Mesodermal cell (in vitro differentiated cells): ENCODE results near the gene SNX30.

Experiments
- H3K27ac ChIP-seq: 2 replicates; pipeline ENCODE4 v1.7.0; 2013; ENCODE audit warnings: mild to moderate bottlenecking, low read depth, low read length, moderate library complexity; ENCODE audit not compliant: severe bottlenecking
- H3K36me3 ChIP-seq: 2 replicates; pipeline ENCODE4 v1.7.1; 2013; ENCODE audit warnings: mild to moderate bottlenecking, low read length, moderate library complexity; ENCODE audit not compliant: control insufficient read depth, insufficient read depth
- H3K4me1 ChIP-seq: one replicate; pipeline ENCODE4 v1.7.1; 2013; ENCODE audit warnings: mild to moderate bottlenecking, low read length; ENCODE audit not compliant: insufficient read depth, control insufficient read depth, poor library complexity, severe bottlenecking
- H3K4me3 ChIP-seq: 2 replicates; pipeline ENCODE4 v1.7.0; 2013; ENCODE audit warnings: low read length, control low read depth, mild to moderate bottlenecking; ENCODE audit not compliant: insufficient read depth, poor library complexity, severe bottlenecking; ENCODE audit errors: extremely low read depth
- H3K9me3 ChIP-seq: 2 replicates; pipeline ENCODE4 v1.7.1; 2013; ENCODE audit warnings: mild to moderate bottlenecking, low read length, moderate library complexity; ENCODE audit not compliant: control insufficient read depth
- WGBS, 2 experiments: methylation state at CpG; one replicate each; pipeline ENCODE4 v1.1.5; 2013; ENCODE audit warnings: missing lambda C conversion rate in 2 of 2; ENCODE audit not compliant: insufficient coverage in 2 of 2; 5-methylcytosine and 5-hydroxymethylcytosine counted together

Gene SNX30

DNA sequence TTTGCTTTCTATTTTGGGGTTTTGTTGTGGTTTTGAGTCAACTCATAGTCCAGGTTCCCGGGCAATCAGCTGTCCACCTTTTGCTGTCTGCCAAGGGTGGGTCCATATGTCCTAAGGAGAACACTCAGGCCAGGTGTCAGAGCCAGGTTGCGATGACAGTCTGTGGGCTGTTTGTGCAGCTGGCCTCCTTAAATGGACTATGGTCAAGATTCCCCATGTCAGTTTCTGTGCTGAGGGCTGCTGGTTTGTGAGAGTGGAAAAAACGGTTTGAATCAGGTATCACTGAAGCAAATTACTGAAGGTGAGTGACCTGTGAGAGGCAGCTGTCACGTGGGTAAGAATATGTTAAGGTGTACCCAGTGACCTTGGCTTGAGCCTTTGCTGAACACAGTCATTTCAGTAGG lies 33.0 kb downstream of the SNX30 start:
- H3K4me1 ChIP-seq: no peaks in the 10 kb centered on the region
- H3K36me3 ChIP-seq: no peaks in the 10 kb centered on the region
- WGBS, 2 experiments: 72 to 88% methylated on average over 4 of the region's 4 CpGs
- H3K9me3 ChIP-seq: no peaks in the 10 kb centered on the region
- no peak overlapping the region for H3K4me3 ChIP-seq
- H3K27ac ChIP-seq: no peak overlapping the region

DNA sequence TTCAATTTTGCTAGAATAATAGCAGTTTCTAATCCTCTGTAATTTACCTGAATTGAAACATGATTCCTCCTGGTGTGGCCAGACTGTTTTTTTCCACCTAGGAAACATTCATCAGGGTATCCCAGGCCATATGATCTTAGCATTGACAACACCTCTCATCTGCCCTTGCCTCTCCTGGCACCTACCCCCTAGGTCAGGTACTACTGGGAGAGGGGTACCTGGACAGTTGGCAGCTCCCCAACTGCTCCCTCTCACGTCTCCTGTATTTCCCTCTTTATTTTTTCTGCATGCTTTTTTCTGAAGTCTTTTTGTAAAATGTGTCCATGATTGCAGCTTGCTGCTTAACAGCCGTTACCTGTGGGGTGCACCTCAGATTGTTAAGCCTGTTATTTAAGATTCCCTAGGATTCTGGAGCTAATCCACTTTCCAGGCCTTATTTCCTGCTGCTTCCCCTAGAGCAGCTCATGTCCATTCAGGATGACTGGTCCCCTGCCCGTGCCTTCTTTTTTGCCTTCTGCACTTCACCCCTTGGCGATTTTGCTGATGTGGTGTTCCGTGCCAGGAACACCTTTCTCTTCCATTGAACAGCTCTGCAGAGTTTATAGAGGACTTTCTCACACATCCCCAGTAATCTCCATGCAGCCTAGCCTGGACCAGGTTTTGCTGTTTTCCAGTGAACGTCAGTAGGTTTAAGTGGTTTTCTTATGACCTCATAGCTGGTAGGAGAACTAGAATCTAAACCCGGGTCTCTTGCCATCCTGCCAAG lies 33.6 kb downstream of the SNX30 start:
- Histone ChIP-seq H3K9me3 (no peaks in the 10 kb centered on the region), H3K36me3 (no peaks in the 10 kb centered on the region), H3K27ac (no peak overlapping the region), H3K4me3 (no peak overlapping the region), H3K4me1 (no peaks in the 10 kb centered on the region)
- WGBS, 2 experiments: 14 to 23% methylated on average over 5 to 6 of the region's 7 CpGs

GRCh38 chr9:112785986-112786385 lies 35.4 kb downstream of the SNX30 start:
- Histone ChIP-seq H3K4me1 (no peaks in the 10 kb centered on the region), H3K9me3 (no peaks in the 10 kb centered on the region), H3K27ac (no peak overlapping the region), H3K36me3 (no peaks in the 10 kb centered on the region), H3K4me3 (no peak overlapping the region)
- 87% methylated on average over 3 of the region's 3 CpGs; no CpG with 5 or more reads in 1 of the 2 experiments for WGBS, 2 experiments

- no peaks in the 10 kb centered on the region for H3K36me3 ChIP-seq
- WGBS, 2 experiments: 88 to 95% methylated on average over 3 to 5 of the region's 9 CpGs
- H3K4me3 ChIP-seq: no peak overlapping the region
- no peaks in the 10 kb centered on the region for H3K4me1 ChIP-seq
- H3K27ac ChIP-seq: no peak overlapping the region
- H3K9me3 ChIP-seq: no peaks in the 10 kb centered on the region
These were observed 36.4 kb downstream of the SNX30 start for GRCh38 chr9:112786829-112787520.

DNA sequence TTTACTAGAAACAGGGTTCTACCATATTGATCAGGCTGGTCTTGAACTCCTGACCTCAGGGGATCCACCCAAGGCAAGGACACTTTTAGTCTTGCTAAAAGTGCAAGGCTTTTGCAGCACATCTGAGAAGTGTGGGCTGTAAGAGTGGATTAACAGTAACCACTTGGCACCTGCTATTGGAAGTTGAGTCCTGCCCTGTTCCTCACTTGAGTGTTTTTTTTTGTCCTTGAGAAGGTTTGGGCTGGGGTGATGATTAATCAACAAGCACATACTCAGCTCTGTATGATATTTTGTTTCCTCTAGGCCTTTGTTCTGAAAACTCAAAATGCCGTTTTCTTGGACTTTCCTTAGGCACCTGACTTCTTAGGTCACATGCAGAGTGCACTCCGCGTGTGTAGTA lies 37.4 kb downstream of the SNX30 start:
- H3K27ac ChIP-seq: no peak overlapping the region
- H3K36me3 ChIP-seq: no peaks in the 10 kb centered on the region
- H3K9me3 ChIP-seq: no peaks in the 10 kb centered on the region
- no peaks in the 10 kb centered on the region for H3K4me1 ChIP-seq
- H3K4me3 ChIP-seq: no peak overlapping the region
- WGBS, 2 experiments: 85 to 98% methylated on average over 3 of the region's 3 CpGs

DNA sequence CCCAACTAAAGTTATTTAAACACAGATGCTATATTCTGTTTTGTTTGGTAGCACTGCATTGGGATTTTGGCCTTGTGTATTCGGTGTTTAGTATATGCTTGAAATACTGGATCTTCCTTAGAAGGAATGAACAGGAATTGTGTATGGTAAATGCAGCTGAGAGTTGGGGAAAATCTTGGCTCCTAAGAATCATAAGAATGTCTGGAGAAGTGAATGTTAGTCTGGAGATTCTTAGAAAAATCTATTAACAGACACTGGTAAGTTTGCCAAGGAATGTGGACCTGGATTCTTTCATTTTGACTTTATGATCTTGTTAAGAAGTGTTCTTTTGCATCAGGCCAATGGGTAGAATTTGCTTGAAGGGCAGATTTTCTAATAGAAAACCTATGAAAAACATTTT lies 38.9 kb downstream of the SNX30 start:
- no peaks in the 10 kb centered on the region for H3K4me1 ChIP-seq
- H3K9me3 ChIP-seq: no peaks in the 10 kb centered on the region
- no peaks in the 10 kb centered on the region for H3K36me3 ChIP-seq
- 83 to 100% methylated on average over 1 of the region's 1 CpG for WGBS, 2 experiments
- no peak overlapping the region for H3K4me3 ChIP-seq
- H3K27ac ChIP-seq: no peak overlapping the region

DNA sequence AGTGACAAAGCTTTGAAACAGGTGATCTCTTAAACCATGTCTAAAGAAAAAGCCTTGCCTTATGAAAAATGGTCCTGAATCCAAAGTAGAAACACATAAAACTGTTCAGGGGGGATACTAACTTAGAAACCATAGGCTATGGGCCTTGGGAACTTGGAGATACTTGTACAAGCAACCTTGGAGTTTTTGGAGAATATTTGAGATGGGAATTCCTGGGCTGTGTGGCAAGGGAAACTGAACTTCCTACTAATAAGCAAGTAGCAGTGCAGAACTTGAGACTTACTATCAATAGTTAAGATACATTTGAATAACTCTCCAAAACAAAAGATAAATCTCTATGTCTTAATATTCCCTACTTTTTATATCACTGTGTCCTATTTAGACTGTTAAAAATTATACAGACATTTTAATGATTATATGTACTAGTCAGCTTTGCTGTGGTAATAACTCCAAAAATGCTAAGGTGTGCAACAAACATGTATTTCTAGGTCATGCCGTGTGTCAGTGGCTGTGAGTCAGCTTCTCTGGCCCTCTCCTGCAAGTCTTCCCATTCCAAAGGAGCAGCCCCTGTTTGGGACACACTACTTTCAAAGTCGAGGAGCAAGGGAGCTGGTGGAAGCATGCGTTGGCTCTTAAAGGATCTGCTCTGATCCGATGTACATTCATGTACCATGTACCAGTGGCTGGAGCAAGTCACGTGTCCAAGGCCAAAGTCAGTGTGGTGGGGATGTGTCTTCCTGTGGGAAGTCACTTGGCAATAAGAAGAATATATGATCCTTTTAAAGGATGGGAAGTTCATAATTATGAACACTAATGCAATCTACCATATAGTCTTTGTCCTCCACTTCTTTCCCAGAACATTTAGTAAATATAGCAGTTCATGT lies 39.6 kb downstream of the SNX30 start:
- no peaks in the 10 kb centered on the region for H3K36me3 ChIP-seq
- 92 to 93% methylated on average over 3 to 5 of the region's 5 CpGs for WGBS, 2 experiments
- H3K27ac ChIP-seq: no peak overlapping the region
- H3K4me3 ChIP-seq: no peak overlapping the region
- no peaks in the 10 kb centered on the region for H3K9me3 ChIP-seq
- H3K4me1 ChIP-seq: no peaks in the 10 kb centered on the region

DNA sequence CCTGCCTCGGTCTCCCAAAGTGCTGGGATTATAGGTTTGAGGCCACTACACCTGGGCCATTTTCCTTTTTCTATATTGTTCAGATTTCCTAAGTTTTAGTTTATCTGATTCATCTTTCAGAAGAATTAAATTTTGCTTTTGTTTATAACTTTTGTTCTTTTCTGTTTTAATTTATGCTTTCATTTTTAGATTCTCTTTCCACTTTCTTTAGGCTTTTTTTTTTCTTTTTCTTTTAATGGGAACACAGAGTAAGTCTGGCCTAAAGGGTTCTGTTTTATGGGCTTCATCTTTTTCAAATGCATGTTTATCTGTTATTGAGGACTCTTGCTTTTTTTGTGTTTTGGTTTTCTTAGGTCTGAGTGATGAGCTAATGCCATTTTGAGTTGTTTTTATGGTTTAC lies 42.1 kb downstream of the SNX30 start:
- no peak overlapping the region for H3K27ac ChIP-seq
- no peaks in the 10 kb centered on the region for H3K4me1 ChIP-seq
- WGBS, 2 experiments: 50 to 67% methylated on average over 1 of the region's 1 CpG
- no peaks in the 10 kb centered on the region for H3K9me3 ChIP-seq
- H3K4me3 ChIP-seq: no peak overlapping the region
- H3K36me3 ChIP-seq: no peaks in the 10 kb centered on the region

GRCh38 chr9:112793213-112793810 lies 42.8 kb downstream of the SNX30 start:
- Histone ChIP-seq H3K9me3 (no peaks in the 10 kb centered on the region), H3K27ac (no peak overlapping the region)
- 0 to 73% methylated on average over 1 to 2 of the region's 5 CpGs for WGBS, 2 experiments

DNA sequence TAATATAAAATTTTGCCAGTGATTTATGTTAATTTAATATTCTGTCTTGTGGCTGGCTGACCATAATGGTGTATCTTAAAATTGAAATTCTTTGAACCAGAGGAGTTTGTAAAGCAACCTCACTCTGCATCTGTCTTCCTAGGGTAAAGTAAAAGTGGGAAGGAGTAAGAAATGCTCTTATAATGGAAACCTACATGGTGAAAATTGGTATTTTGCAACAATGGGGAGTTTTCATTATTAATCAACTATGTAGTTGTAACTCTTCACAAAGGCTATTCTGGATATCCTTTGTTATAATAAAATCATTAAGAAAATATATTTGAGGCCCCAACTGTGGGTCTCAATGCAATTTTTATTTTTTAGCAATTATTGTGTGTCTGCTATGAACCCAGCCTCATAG lies 44.2 kb downstream of the SNX30 start:
- Histone ChIP-seq H3K9me3 (no peaks in the 10 kb centered on the region), H3K4me1 (no peaks in the 10 kb centered on the region), H3K4me3 (no peak overlapping the region), H3K36me3 (no peaks in the 10 kb centered on the region), H3K27ac (no peak overlapping the region)

More at GRCh38 chr9:112793213-112793810, 42.8 kb downstream of the SNX30 start:
- H3K36me3 ChIP-seq: no peaks in the 10 kb centered on the region
- no peak overlapping the region for H3K4me3 ChIP-seq
- no peaks in the 10 kb centered on the region for H3K4me1 ChIP-seq
